RCC 7860 (cell line): Measurements from ENCODE around the gene KCNJ6.
"Not testable (repeated sequence)": the region's sequence is repeated elsewhere in the genome, so short reads cannot be mapped to it uniquely, and the experiment has no call there.

Source experiments
- DNase-seq: peaks from one replicate; pipeline ENCODE4 v3.0.0-alpha.2; 2015; ENCODE audit warnings: low spot score
- FAIRE-seq: peaks from 2 replicates; lab custom pipeline; 2012; peaks lifted over from hg19 to GRCh38; lab: Jason Lieb, UNC

The KCNJ6 gene

GRCh38 chr21:37688952-37689659 lies 227.2 kb downstream of the KCNJ6 start:
- FAIRE-seq (no peak), DNase-seq (no peak)

GRCh38 chr21:37686991-37687810 lies 229.1 kb downstream of the KCNJ6 start:
- DNase-seq (no peak), FAIRE-seq (no peak)

GRCh38 chr21:37684547-37684946 lies 231.7 kb downstream of the KCNJ6 start:
- DNase-seq (no peak), FAIRE-seq (no peak)

GRCh38 chr21:37684115-37684493 lies 232.2 kb downstream of the KCNJ6 start:
- FAIRE-seq, result no peak
- no peak for DNase-seq

- FAIRE-seq (no peak), DNase-seq (no peak)
Measured at GRCh38 chr21:37683396-37684114, 232.7 kb downstream of the KCNJ6 start.

GRCh38 chr21:37682966-37683365 lies 233.3 kb downstream of the KCNJ6 start:
- no peak for FAIRE-seq
- no peak for DNase-seq

GRCh38 chr21:37677006-37677405 lies 239.3 kb downstream of the KCNJ6 start:
- FAIRE-seq, result no peak
- DNase-seq, result no peak

- DNase-seq (no peak), FAIRE-seq (no peak)
Measured at GRCh38 chr21:37675202-37675801, 241.0 kb downstream of the KCNJ6 start.

- no peak for DNase-seq
- no peak for FAIRE-seq
Measured at GRCh38 chr21:37673801-37674575, 242.3 kb downstream of the KCNJ6 start.

GRCh38 chr21:37671381-37671780 lies 244.9 kb downstream of the KCNJ6 start:
- no peak for DNase-seq

GRCh38 chr21:37670883-37671282 lies 245.4 kb downstream of the KCNJ6 start:
- FAIRE-seq, result no peak
- DNase-seq, result peak; percentile 31

More at GRCh38 chr21:37671381-37671780, 244.9 kb downstream of the KCNJ6 start:
- FAIRE-seq, result no peak

- DNase-seq (no peak), FAIRE-seq (no peak)
Measured at GRCh38 chr21:37669249-37669648, 247.0 kb downstream of the KCNJ6 start.

- FAIRE-seq (no peak), DNase-seq (no peak)
Measured at GRCh38 chr21:37668462-37669239, 247.6 kb downstream of the KCNJ6 start.

- DNase-seq (no peak), FAIRE-seq (no peak)
Measured at GRCh38 chr21:37667380-37667779, 248.9 kb downstream of the KCNJ6 start.

- DNase-seq, result no peak
Measured at GRCh38 chr21:37665230-37666024, 250.8 kb downstream of the KCNJ6 start.

GRCh38 chr21:37662227-37662626 lies 254.0 kb downstream of the KCNJ6 start:
- not testable (repeated sequence) for DNase-seq, FAIRE-seq

More at GRCh38 chr21:37665230-37666024, 250.8 kb downstream of the KCNJ6 start:
- no peak for FAIRE-seq

- DNase-seq (no peak), FAIRE-seq (no peak)
Measured at GRCh38 chr21:37660709-37661108, 255.5 kb downstream of the KCNJ6 start.

GRCh38 chr21:37659874-37660273 lies 256.4 kb downstream of the KCNJ6 start:
- no peak for FAIRE-seq
- DNase-seq, result no peak
